Stimulated activated CD8-positive, alpha-beta memory T cell treated with anti-CD3 and anti-CD28 coated beads, Interleukin-12 subunit alpha, Interleukin-12 subunit beta, amount 100 ng/mL, for 1 hour (primary cell): ENCODE data around the gene OSTC.

Experiments used
- DNase-seq: peaks from one replicate; pipeline ENCODE4 v3.0.0-alpha.2; 2020; ENCODE audit warnings: low read depth

OSTC gene

GRCh38 chr4:108650212-108651013 is at the start of gene OSTC:
Gene OSTC, plus strand, starts transcription at chr4:108650599. Its CDS starts 57 bp downstream, at chr4:108650656.
- DNase-seq = peak; percentile 93

DNA sequence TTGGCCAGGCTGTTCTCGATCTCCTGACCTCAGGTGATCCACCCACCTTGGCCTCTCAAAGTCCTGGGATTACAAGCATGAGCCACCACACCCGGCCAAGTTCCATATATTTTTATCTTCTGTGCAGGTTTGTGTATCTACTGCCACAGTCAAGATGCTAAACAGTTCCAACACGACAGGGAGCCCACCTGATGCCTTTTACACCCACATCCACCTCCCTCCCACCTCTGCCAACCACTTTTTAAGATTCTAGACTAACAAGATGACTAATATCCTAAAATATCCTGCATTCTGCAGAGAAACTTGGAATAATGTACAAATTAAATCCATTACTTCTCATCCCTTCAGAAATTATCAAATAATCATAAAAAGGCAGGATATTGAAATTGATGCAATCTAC is 49.3 kb upstream of the OSTC start:
- DNase-seq = no peak

DNA sequence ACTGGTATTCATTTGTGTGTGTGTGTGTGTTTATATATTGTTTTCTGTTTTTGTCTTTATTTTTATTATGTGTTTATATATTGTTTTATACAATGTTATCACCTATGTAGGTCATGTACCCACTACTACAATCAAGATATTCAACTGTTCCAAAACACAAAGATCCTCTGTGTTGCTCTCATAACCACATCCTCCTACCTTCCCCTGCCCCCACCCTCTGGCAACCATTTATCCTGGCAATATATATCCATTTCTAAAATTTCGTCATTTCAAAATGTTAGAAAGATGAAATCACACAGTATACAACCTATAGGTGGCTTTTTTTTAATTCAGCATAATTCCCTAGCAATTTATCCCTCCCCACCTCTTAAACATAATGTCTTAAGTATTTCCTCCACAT is 48.9 kb upstream of the OSTC start:
- no peak for DNase-seq

GRCh38 chr4:108602163-108602562 is 48.2 kb upstream of the OSTC start:
- DNase-seq = no peak

GRCh38 chr4:108607079-108607815 is 43.2 kb upstream of the OSTC start:
- DNase-seq = no peak

- no peak for DNase-seq
Observed at GRCh38 chr4:108611365-108611764, 39.0 kb upstream of the OSTC start.

- DNase-seq = no peak
Observed at GRCh38 chr4:108612365-108612764, 38.0 kb upstream of the OSTC start.

DNA sequence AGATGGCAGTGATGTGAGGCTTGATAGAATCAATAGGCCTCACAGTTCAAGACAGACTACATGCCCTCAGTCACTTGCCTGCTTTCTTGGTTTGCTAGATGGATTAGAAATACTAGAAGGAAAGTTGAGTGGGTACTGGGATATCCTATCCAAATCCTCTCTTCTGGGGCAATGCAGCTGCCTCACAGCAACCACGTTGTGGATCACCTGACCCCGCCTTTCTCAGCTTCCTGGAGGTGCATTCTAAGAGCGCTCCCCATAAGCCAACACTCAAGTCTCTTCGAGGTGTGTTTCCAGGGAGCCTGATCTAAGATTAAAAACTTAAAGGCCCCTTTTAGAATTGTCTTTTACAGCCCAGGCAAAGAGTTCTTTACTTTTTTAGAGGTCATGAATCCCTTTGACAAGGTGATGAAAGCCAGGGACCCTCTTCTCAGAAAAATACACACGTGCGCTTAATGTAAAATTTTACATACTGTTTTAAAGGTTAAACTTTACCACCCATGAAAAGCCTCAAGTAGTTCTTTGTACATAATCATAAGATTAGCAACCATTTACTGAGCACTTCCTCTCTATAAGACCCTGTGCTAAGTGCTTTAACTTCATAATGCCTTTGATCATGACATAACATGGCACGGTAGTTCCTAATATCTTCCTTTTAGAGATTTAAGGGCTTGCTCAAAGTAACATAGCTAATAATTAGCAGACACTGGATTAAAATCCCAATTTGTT is 30.9 kb upstream of the OSTC start:
- no peak for DNase-seq

- DNase-seq = peak; percentile 97
Observed at GRCh38 chr4:108620101-108620932, 30.1 kb upstream of the OSTC start, which contains the start of gene RPL34. Gene RPL34, plus strand, starts transcription at chr4:108620576. Its CDS starts 1,384 bp downstream, at chr4:108621960.

- DNase-seq = no peak
Observed at GRCh38 chr4:108620933-108621905, 29.2 kb upstream of the OSTC start.

DNA sequence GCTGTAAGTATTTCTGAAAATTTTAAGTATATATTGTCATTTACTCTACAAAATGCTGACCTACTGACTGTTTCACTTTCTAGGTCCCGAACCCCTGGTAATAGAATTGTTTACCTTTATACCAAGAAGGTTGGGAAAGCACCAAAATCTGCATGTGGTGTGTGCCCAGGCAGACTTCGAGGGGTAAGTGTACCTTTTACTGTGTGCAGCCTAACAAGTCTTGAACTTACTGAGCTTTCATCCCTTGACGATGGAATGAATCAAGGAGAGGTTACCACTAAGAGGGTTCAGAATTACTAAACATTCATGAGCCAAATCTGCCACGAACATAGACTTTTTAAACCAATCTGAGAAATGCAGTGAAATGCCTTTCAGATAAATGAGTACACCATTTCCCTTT is 28.4 kb upstream of the OSTC start:
- DNase-seq = no peak

DNA sequence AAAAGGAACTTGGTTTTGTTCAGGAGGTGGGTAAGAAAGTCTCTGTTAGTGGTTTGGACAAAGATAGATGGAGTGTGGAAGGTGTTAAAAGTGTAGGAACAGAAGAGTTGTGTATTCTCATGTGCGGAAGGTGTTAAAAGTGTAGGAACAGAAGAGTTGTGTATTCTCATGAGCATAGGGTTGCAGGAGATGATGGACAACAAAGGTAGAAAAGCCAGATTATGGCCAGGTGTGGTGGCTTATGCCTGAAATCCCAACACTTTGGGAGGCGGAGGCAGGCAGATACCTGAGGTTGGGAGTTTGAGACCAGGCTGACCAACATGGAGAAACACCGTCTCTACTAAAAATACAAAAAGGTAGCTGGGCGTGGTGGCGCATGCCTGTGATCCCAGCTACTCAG is 27.6 kb upstream of the OSTC start:
- DNase-seq = no peak

GRCh38 chr4:108624263-108625056 is 25.9 kb upstream of the OSTC start:
- no peak for DNase-seq

DNA sequence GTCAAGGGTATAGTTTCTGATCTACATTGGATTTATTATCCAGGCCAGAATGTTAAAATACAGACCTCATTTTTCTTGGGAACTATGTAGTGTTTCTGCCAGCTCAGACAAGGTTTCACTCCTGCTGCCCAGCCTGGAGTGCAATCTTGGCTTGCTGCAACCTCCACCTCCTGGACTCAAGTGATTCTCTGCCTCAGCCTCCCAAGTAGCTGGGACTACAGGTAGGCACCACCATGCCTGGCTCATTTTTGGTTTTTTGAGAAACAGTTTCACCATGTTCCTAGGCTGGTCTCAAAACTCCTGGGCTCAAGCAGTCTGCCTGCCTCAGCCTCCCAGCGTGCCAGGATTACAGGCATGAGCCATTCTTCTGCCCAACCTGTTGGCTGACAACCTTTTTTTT is 24.3 kb upstream of the OSTC start:
- DNase-seq = no peak

- no peak for DNase-seq
Observed at GRCh38 chr4:108628411-108628810, 22.0 kb upstream of the OSTC start.

- no peak for DNase-seq
Observed at GRCh38 chr4:108635070-108635655, 15.2 kb upstream of the OSTC start.

DNA sequence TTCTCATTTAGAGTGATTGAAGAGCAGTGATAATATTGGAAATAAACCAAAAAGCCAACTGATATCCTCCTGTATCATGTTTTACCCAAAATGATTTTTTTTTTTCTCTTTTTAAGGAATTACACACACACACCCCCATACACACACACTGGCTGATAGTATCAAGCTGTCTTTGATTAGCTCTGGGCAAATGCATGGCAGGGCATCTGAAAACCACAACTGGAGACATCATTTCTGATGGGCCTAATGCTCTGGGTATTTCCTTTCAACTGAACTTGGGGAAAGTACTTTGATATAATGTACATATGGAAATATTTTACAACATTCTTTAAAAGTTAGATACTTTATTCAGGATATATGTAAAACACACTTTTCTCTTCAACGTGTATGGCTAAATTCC is 14.2 kb upstream of the OSTC start:
- no peak for DNase-seq

GRCh38 chr4:108637856-108638255 is 12.5 kb upstream of the OSTC start:
- no peak for DNase-seq

- no peak for DNase-seq
Observed at GRCh38 chr4:108644237-108644636, 6.2 kb upstream of the OSTC start.
